ENCODE results near the gene GDI1. TPM values are rescaled to one million over a fixed set of nuclear protein-coding genes. Genes with fewer than 3 reads are reported as not detected.

Gene GDI1
- total RNA-seq, 1 experiment from 2014 or later: 116 TPM

DNA sequence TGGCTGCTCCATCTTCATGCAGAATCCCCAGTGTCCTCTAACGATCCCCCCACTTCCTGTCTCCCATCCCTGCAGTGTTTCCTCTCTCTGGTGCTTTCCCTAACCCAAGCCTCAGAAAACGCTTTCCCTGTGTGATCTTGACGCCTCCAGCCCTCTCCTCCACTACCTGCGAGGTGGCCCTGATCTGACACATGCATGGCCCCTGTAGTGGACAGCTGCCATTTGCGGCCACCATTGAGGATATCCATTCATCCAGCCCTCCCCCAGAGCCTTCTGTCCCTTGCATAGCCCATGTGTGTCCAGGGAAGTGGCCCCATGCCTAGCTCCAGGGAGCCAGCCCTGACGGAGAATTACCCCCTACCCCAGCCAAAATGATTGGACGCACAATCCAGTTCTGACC is 46.4 kb downstream of the GDI1 start:
- H3K9me3 ChIP-seq (ENCODE audit: insufficient read depth, low read depth): no peaks in the 10 kb centered on the region
- CTCF ChIA-PET: no interaction called here
- H3K27ac ChIP-seq: no peak overlapping the region
- no peaks in the 10 kb centered on the region for H4K20me1 ChIP-seq (ENCODE audit: insufficient read depth)
- H3K4me3 ChIP-seq: no peak overlapping the region
- H3F3A ChIP-seq (ENCODE audit: insufficient read depth, low read depth): peaks cover 6% of the 10 kb centered on the region; the same call in 1 of the 2 replicates
- H3K79me2 ChIP-seq (ENCODE audit: low read depth): peaks cover 14% of the 10 kb centered on the region
- no peaks in the 10 kb centered on the region for H3K27me3 ChIP-seq (ENCODE audit: insufficient read depth, low read depth)
- no peaks in the 10 kb centered on the region for H3K9me2 ChIP-seq (ENCODE audit: insufficient read depth)
- TF ChIP-seq EZH2 (IDR thresholded peaks at IDR 0.05; ENCODE audit: low read depth): no peak
- TF ChIP-seq, protein P1, sequence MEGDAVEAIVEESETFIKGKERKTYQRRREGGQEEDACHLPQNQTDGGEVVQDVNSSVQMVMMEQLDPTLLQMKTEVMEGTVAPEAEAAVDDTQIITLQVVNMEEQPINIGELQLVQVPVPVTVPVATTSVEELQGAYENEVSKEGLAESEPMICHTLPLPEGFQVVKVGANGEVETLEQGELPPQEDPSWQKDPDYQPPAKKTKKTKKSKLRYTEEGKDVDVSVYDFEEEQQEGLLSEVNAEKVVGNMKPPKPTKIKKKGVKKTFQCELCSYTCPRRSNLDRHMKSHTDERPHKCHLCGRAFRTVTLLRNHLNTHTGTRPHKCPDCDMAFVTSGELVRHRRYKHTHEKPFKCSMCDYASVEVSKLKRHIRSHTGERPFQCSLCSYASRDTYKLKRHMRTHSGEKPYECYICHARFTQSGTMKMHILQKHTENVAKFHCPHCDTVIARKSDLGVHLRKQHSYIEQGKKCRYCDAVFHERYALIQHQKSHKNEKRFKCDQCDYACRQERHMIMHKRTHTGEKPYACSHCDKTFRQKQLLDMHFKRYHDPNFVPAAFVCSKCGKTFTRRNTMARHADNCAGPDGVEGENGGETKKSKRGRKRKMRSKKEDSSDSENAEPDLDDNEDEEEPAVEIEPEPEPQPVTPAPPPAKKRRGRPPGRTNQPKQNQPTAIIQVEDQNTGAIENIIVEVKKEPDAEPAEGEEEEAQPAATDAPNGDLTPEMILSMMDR (conservative IDR thresholded peaks at IDR 0.05): no peak
- no peak overlapping the region for H3K4me2 ChIP-seq
- H2AFZ ChIP-seq: no peak overlapping the region
- H3K36me3 ChIP-seq (ENCODE audit: low read depth): no peaks in the 10 kb centered on the region
- peaks cover 19% of the 10 kb centered on the region for H3K4me1 ChIP-seq (replicated peaks; ENCODE audit: insufficient read depth)
- POLR2A ChIA-PET (ENCODE audit: unreplicated experiment): interaction anchor here (0.6 kb wide), 1 partner anchor 48 kb away, joined by 9 read pairs; no protein-coding TSS in a partner anchor
- BruUV-seq (replicated peaks): no TSS peak
- intact Hi-C loops (cut with micrococcal nuclease; ENCODE audit: unreplicated experiment): no loop called here
- DNase-seq: no peak

DNA sequence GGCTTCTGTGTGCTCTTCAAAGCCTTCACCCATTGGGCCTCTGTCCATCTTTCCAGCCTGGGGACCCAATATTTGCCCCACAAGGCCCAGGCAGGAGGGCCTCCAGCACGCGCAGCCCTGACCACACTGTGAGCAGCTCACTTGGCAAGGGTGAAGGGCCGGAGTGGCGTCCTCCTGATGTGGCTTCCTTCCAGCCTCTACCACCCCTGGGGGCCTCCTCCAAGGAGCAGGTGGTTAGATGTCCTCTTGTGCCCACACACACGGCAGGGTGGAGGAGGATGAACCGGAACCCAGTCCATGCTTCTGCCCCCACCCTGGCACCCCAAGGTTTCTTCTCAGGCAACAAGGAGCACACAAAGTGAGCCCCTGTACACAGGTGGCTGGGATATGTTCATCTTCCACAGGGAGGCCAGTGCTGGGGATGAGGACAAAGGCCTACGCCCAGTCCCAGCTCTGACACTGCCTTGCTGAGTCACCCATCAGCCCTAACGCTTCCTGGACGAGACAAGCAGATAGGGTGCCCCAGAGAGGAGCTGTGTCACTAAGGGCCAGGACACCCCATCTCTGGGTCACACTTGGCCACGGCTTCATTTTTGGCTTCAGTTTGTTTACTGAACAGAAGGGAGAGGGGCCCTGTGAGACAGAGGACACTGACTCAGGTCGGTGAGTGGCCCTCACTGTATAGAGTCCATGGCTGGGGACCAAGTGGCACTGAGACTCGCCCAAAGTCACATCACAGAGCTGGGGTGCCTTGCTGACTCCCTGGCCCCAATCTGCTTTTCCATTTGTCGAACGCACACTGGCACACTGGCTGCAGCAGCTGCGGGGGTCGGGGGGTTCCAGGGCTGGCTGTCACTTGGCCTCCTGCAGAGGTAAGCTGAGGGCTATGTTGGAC is 47.5 kb downstream of the GDI1 start:
- Histone ChIP-seq H4K20me1 (ENCODE audit: insufficient read depth) (no peaks in the 10 kb centered on the region), H2AFZ (no peak overlapping the region), H3K27ac (no peak overlapping the region), H3K27me3 (ENCODE audit: insufficient read depth, low read depth) (no peaks in the 10 kb centered on the region), H3K4me1 (replicated peaks; ENCODE audit: insufficient read depth) (peaks cover 23% of the 10 kb centered on the region), H3K4me3 (no peak overlapping the region), H3K4me2 (peak overlapping the region; percentile 88), H3K36me3 (ENCODE audit: low read depth) (no peaks in the 10 kb centered on the region), H3K9me2 (ENCODE audit: insufficient read depth) (no peaks in the 10 kb centered on the region), H3K79me2 (ENCODE audit: low read depth) (peaks cover 14% of the 10 kb centered on the region), H3F3A (ENCODE audit: insufficient read depth, low read depth) (peaks cover 6% of the 10 kb centered on the region; the same call in 1 of the 2 replicates), H3K9me3 (ENCODE audit: insufficient read depth, low read depth) (no peaks in the 10 kb centered on the region)
- POLR2A ChIA-PET (ENCODE audit: unreplicated experiment): interaction anchor here (0.6 kb wide), 1 partner anchor 27 kb away, joined by 9 read pairs; no protein-coding TSS in a partner anchor
- CTCF ChIA-PET: interaction anchor here (0.5 to 1.5 kb wide), 2 partner anchors 111 to 171 kb away, joined by 5 to 6 read pairs; no protein-coding TSS in a partner anchor
- DNase-seq: peak in 1 of 2 experiments; percentile 71
- BruUV-seq (replicated peaks): TSS peak; percentile 77
- TF ChIP-seq EZH2 (IDR thresholded peaks at IDR 0.05; ENCODE audit: low read depth): no peak
- intact Hi-C loops (cut with micrococcal nuclease; ENCODE audit: unreplicated experiment): loop anchor here (2.0 to 5.0 kb wide), 3 partner anchors 26 to 112 kb away; partner anchors contain the start of genes PLXNA3 and RPL10

DNA sequence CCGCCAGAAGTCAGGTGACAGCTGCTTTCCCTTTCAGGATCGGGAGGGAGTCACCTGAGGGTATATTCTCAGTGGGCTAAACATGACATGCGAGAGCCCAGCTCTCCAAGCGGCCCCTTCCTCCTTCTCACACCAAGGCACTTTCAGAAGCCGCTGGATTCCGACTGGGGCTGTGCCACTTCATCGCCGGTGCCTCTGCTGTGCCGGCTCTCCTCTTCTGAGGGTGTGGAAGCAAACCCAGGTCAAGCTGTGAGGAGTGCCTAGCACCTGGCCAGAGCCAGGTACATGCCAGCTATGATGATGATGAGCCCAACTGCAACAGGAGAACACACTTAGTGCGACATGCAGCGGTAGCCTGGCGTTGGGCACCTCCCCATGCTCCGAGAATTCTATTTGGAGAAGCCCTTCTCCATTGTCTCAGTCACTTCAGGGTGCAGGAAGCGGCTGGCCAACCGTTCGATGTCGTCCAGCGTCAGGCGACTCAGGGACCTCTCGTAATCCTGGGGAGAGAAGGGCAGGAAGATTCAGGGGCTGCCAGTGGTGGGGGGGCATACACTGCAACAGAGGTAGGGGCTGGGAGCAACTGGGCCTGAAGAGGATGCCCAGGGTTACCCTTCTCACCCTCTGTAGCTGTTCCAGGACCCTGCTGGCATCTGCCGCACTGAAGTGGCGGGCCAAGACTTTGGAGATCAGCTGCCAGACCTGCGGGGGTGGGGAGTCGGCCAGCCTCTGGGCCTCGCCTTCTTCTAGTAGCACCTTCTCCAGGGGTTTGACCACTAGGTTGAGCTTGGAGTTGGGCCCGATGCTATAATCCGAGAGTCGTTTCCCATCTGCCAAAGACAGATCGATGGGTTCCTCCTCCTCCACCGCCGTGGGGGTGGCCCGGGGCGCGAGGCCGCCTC is 48.4 kb downstream of the GDI1 start:
- Histone ChIP-seq H3K27ac (peak overlapping the region; percentile 9; the same call in 1 of the 2 replicates), H2AFZ (peak overlapping the region; percentile 69; the same call in 1 of the 2 replicates), H3K4me2 (peak overlapping the region; percentile 88), H3K4me3 (peak overlapping the region; percentile 69; the same call in 1 of the 2 replicates), H3F3A (ENCODE audit: insufficient read depth, low read depth) (peaks cover 6% of the 10 kb centered on the region; the same call in 1 of the 2 replicates), H3K4me1 (replicated peaks; ENCODE audit: insufficient read depth) (peaks cover 26% of the 10 kb centered on the region), H4K20me1 (ENCODE audit: insufficient read depth) (no peaks in the 10 kb centered on the region), H3K79me2 (ENCODE audit: low read depth) (peaks cover 14% of the 10 kb centered on the region), H3K36me3 (ENCODE audit: low read depth) (no peaks in the 10 kb centered on the region), H3K9me3 (ENCODE audit: insufficient read depth, low read depth) (no peaks in the 10 kb centered on the region), H3K27me3 (ENCODE audit: insufficient read depth, low read depth) (no peaks in the 10 kb centered on the region), H3K9me2 (ENCODE audit: insufficient read depth) (no peaks in the 10 kb centered on the region)
- intact Hi-C loops (cut with micrococcal nuclease; ENCODE audit: unreplicated experiment): loop anchor here (2.0 to 5.0 kb wide), 3 partner anchors 27 to 113 kb away; partner anchors contain the start of genes PLXNA3 and RPL10
- POLR2A ChIA-PET (ENCODE audit: unreplicated experiment): interaction anchor here (0.6 kb wide), 2 partner anchors 28 to 116 kb away, joined by 6 to 9 read pairs; no protein-coding TSS in a partner anchor
- TF ChIP-seq, protein P1 (conservative IDR thresholded peaks at IDR 0.05): no peak
- no peak for TF ChIP-seq EZH2 (IDR thresholded peaks at IDR 0.05; ENCODE audit: low read depth)
- DNase-seq: peak in 1 of 2 experiments; percentile 14
- CTCF ChIA-PET: interaction anchor here (0.5 to 1.5 kb wide), 2 partner anchors 112 to 172 kb away, joined by 5 to 6 read pairs; no protein-coding TSS in a partner anchor
- no TSS peak for BruUV-seq (replicated peaks)

Data from PC-9 (cell line).